Measurements from ENCODE around the gene TRPM8. TPM values are rescaled to one million over a fixed set of nuclear protein-coding genes. Genes with fewer than 3 reads are reported as not detected.

TRPM8 gene
- total and polyA plus RNA-seq, 2 experiments from 2014 or later, result 0.16 to 0.33 TPM

- Histone ChIP-seq H3K27ac (no peak overlapping the region), H3K79me2 (no peaks in the 10 kb centered on the region), H3K4me1 (ENCODE audit: insufficient read depth) (no peaks in the 10 kb centered on the region), H3K9me2 (replicated peaks; ENCODE audit: insufficient read depth) (no peaks in the 10 kb centered on the region), H3K27me3 (no peaks in the 10 kb centered on the region), H3K9me3 (ENCODE audit: low read depth) (no peaks in the 10 kb centered on the region), H3K4me3 (no peak overlapping the region), H4K20me1 (ENCODE audit: insufficient read depth, poor library complexity, severe bottlenecking) (no peaks in the 10 kb centered on the region), H3K36me3 (replicated peaks; ENCODE audit: insufficient read depth, low read depth) (no peaks in the 10 kb centered on the region), H3K4me2 (no peak overlapping the region), H2AFZ (no peak overlapping the region)
- WGBS (ENCODE audit: low lambda C conversion rate, missing lambda C conversion rate), result 86% methylated on average over 1 of the region's 1 CpG
- DNase-seq (ENCODE audit: low spot score), result no peak
- TF ChIP-seq CTCF (IDR thresholded peaks at IDR 0.05; ENCODE audit: poor library complexity), result no peak
- no peak for TF ChIP-seq EZH2 (IDR thresholded peaks at IDR 0.05; ENCODE audit: borderline replicate concordance)
- no peak for TF ChIP-seq EZH2phosphoT487 (IDR thresholded peaks at IDR 0.05; ENCODE audit: low read depth, severe bottlenecking, unreplicated experiment)
Measured at GRCh38 chr2:233944269-233944668, 27.1 kb downstream of the TRPM8 start.

- Histone ChIP-seq H3K36me3 (replicated peaks; ENCODE audit: insufficient read depth, low read depth) (no peaks in the 10 kb centered on the region), H3K4me1 (ENCODE audit: insufficient read depth) (no peaks in the 10 kb centered on the region), H3K4me2 (no peak overlapping the region), H3K4me3 (no peak overlapping the region), H3K9me2 (replicated peaks; ENCODE audit: insufficient read depth) (no peaks in the 10 kb centered on the region), H3K79me2 (no peaks in the 10 kb centered on the region), H4K20me1 (ENCODE audit: insufficient read depth, poor library complexity, severe bottlenecking) (no peaks in the 10 kb centered on the region), H3K27me3 (no peaks in the 10 kb centered on the region), H3K27ac (no peak overlapping the region), H2AFZ (no peak overlapping the region), H3K9me3 (ENCODE audit: low read depth) (no peaks in the 10 kb centered on the region)
- 68% methylated on average over 1 of the region's 1 CpG for WGBS (ENCODE audit: low lambda C conversion rate, missing lambda C conversion rate)
- TF ChIP-seq EZH2 (IDR thresholded peaks at IDR 0.05; ENCODE audit: borderline replicate concordance) (no peak), CTCF (IDR thresholded peaks at IDR 0.05; ENCODE audit: poor library complexity) (no peak), EZH2phosphoT487 (IDR thresholded peaks at IDR 0.05; ENCODE audit: low read depth, severe bottlenecking, unreplicated experiment) (no peak)
- DNase-seq (ENCODE audit: low spot score), result no peak
Measured at GRCh38 chr2:233944722-233945121, 27.5 kb downstream of the TRPM8 start.

- Histone ChIP-seq H3K4me3 (no peak overlapping the region), H3K9me3 (ENCODE audit: low read depth) (no peaks in the 10 kb centered on the region), H3K9me2 (replicated peaks; ENCODE audit: insufficient read depth) (no peaks in the 10 kb centered on the region), H3K4me2 (no peak overlapping the region), H4K20me1 (ENCODE audit: insufficient read depth, poor library complexity, severe bottlenecking) (no peaks in the 10 kb centered on the region), H3K79me2 (no peaks in the 10 kb centered on the region), H3K4me1 (ENCODE audit: insufficient read depth) (no peaks in the 10 kb centered on the region), H3K27me3 (no peaks in the 10 kb centered on the region), H3K27ac (no peak overlapping the region), H3K36me3 (replicated peaks; ENCODE audit: insufficient read depth, low read depth) (no peaks in the 10 kb centered on the region), H2AFZ (no peak overlapping the region)
- no peak for DNase-seq (ENCODE audit: low spot score)
- TF ChIP-seq EZH2 (IDR thresholded peaks at IDR 0.05; ENCODE audit: borderline replicate concordance) (no peak), CTCF (IDR thresholded peaks at IDR 0.05; ENCODE audit: poor library complexity) (no peak), EZH2phosphoT487 (IDR thresholded peaks at IDR 0.05; ENCODE audit: low read depth, severe bottlenecking, unreplicated experiment) (no peak)
- WGBS (ENCODE audit: low lambda C conversion rate, missing lambda C conversion rate), result 92% methylated on average over 3 of the region's 3 CpGs
Measured at GRCh38 chr2:233945146-233945545, 28.0 kb downstream of the TRPM8 start.
